Natural killer cell (primary cell): ENCODE measurements around the gene C4orf50. TPM values are rescaled to one million over a fixed set of nuclear protein-coding genes. Genes with fewer than 3 reads are reported as not detected.

ENCODE experiments used
- ATAC-seq, 3 donors: fragments of 150-1000 bp in 2 of 3; fragments of 200-7000 bp in 1 of 3; cut with Tn5 transposase; 1 replicate in 1 of 3; 2 replicates in 2 of 3; pipeline ENCODE4 v1.10.0; 2021; ENCODE audit warnings: mild to moderate bottlenecking in 2 of 3, moderate library complexity in 2 of 3
- DNase-seq, 2 donors: peaks; one replicate each; pipeline versions ENCODE4 v3.0.0 to v3.0.0-alpha.2; 2013 to 2021; ENCODE audit warnings: mixed read lengths in 1 of 2
- H3K27ac ChIP-seq: one replicate; pipeline ENCODE4 v1.5.1; 2013; ENCODE audit warnings: mild to moderate bottlenecking, low read length
- H3K27me3 ChIP-seq: one replicate; pipeline ENCODE4 v1.6.1; 2013; ENCODE audit warnings: low read length; ENCODE audit not compliant: control insufficient read depth, insufficient read depth
- H3K36me3 ChIP-seq: one replicate; pipeline ENCODE4 v1.6.1; 2013; ENCODE audit warnings: low read length; ENCODE audit not compliant: control insufficient read depth, insufficient read depth
- H3K4me1 ChIP-seq: one replicate; pipeline ENCODE4 v1.6.1; 2013; ENCODE audit warnings: low read length; ENCODE audit not compliant: control insufficient read depth, insufficient read depth
- H3K4me3 ChIP-seq: one replicate; pipeline ENCODE4 v1.5.1; 2013; ENCODE audit warnings: low read length
- H3K9me3 ChIP-seq: one replicate; pipeline ENCODE4 v1.6.1; 2013; ENCODE audit warnings: low read length; ENCODE audit not compliant: control insufficient read depth, insufficient read depth
- H3K27ac Mint-ChIP-seq, 2 donors: one replicate each; pipeline ENCODE4 v1.8.0; 2022; ENCODE audit warnings: mild to moderate bottlenecking in 2 of 2, mixed read lengths in 2 of 2, moderate library complexity in 1 of 2
- H3K27me3 Mint-ChIP-seq, 2 donors: one replicate each; pipeline ENCODE4 v1.8.0; 2022; ENCODE audit warnings: low read depth in 2 of 2, mixed read lengths in 2 of 2
- H3K36me3 Mint-ChIP-seq: one replicate; pipeline ENCODE4 v1.8.0; 2022; ENCODE audit warnings: mixed read lengths
- H3K4me1 Mint-ChIP-seq, 2 donors: one replicate each; pipeline ENCODE4 v1.8.0; 2022; ENCODE audit warnings: mixed read lengths in 2 of 2
- H3K4me3 Mint-ChIP-seq: one replicate; pipeline ENCODE4 v1.8.0; 2022; ENCODE audit warnings: mild to moderate bottlenecking, moderate library complexity, mixed read lengths
- H3K9me3 Mint-ChIP-seq, 2 donors: one replicate each; pipeline ENCODE4 v1.8.0; 2022; ENCODE audit warnings: mixed read lengths in 2 of 2
- CTCF ChIP-seq: fragments of 200-600 bp; IDR thresholded peaks from one replicate; pipeline ENCODE4 v1.8.0; 2022; ENCODE audit warnings: antibody characterized with exemption
- WGBS: methylation state at CpG from one replicate; pipeline ENCODE4 v1.1.7; 2013; ENCODE audit warnings: missing lambda C conversion rate; ENCODE audit not compliant: insufficient coverage; 5-methylcytosine and 5-hydroxymethylcytosine counted together
- intact Hi-C: fragments of 100-400 bp; cut with micrococcal nuclease; formaldehyde crosslinking; loops from one replicate; pipeline ENCODE4 v1.14.2; 2022
- total RNA-seq, 4 donors: library from RNA; stranded (reverse); fragments of 120-200 nt in 1 of 4; gene quantifications; one replicate each; pipeline versions ENCODE4 v1.2.3 to v1.2.4, GENCODE V29; 2013 to 2022

Gene C4orf50
- total RNA-seq, 3 donors from 2014 or later (not counting 1 experiment from before 2014, with no cell fraction given): 0.63 to 2.7 (median 1.8) TPM

GRCh38 chr4:5891563-5892322 lies 126.5 kb downstream of the C4orf50 start:
- Histone ChIP-seq H3K9me3 (no peaks in the 10 kb centered on the region), H3K27me3 (peaks cover 37% of the 10 kb centered on the region), H3K27ac (no peak overlapping the region), H3K4me3 (no peak overlapping the region), H3K36me3 (no peaks in the 10 kb centered on the region), H3K4me1 (peaks cover 6% of the 10 kb centered on the region)
- Mint-ChIP-seq H3K4me1 (peaks cover 0 to 13% of the 10 kb centered on the region in 2 donors), H3K36me3 (no peaks in the 10 kb centered on the region), H3K4me3 (no peak overlapping the region), H3K9me3 (no peaks in the 10 kb centered on the region), H3K27ac (no peak overlapping the region), H3K27me3 (peaks cover 56 to 57% of the 10 kb centered on the region in 2 donors)
- WGBS: 20% methylated on average over 31 of the region's 34 CpGs
- DNase-seq (no peak), ATAC-seq (no peak)
- no peak for TF ChIP-seq CTCF
- intact Hi-C loops: no loop called here

GRCh38 chr4:5890063-5890727 lies 128.0 kb downstream of the C4orf50 start:
- H3K27me3 Mint-ChIP-seq: peaks cover 56 to 64% of the 10 kb centered on the region in 2 donors
- no peak for ATAC-seq

GRCh38 chr4:5889002-5889696 lies 129.1 kb downstream of the C4orf50 start:
- peaks cover 6% of the 10 kb centered on the region for H3K4me1 ChIP-seq
- Mint-ChIP-seq H3K27ac (no peak overlapping the region), H3K4me3 (no peak overlapping the region), H3K27me3 (peaks cover 60 to 62% of the 10 kb centered on the region in 2 donors), H3K36me3 (no peaks in the 10 kb centered on the region), H3K9me3 (no peaks in the 10 kb centered on the region), H3K4me1 (peaks cover 0 to 17% of the 10 kb centered on the region in 2 donors)
- 28% methylated on average over 8 of the region's 8 CpGs for WGBS
- H3K36me3 ChIP-seq: no peaks in the 10 kb centered on the region
- peaks cover 35% of the 10 kb centered on the region for H3K27me3 ChIP-seq
- no peak overlapping the region for H3K27ac ChIP-seq
- no peak for TF ChIP-seq CTCF
- no peak for DNase-seq
- no peaks in the 10 kb centered on the region for H3K9me3 ChIP-seq
- ATAC-seq: no peak
- H3K4me3 ChIP-seq: no peak overlapping the region
- intact Hi-C loops: no loop called here

More at GRCh38 chr4:5890063-5890727, 128.0 kb downstream of the C4orf50 start:
- H3K4me3 ChIP-seq: no peak overlapping the region
- peaks cover 0 to 17% of the 10 kb centered on the region in 2 donors for H3K4me1 Mint-ChIP-seq
- no peak for TF ChIP-seq CTCF
- 2% methylated on average over 41 of the region's 41 CpGs for WGBS
- DNase-seq: no peak
- H3K27ac ChIP-seq: no peak overlapping the region
- H3K36me3 ChIP-seq: no peaks in the 10 kb centered on the region
- H3K9me3 Mint-ChIP-seq: no peaks in the 10 kb centered on the region
- H3K4me3 Mint-ChIP-seq: no peak overlapping the region
- H3K27ac Mint-ChIP-seq: no peak overlapping the region
- no peaks in the 10 kb centered on the region for H3K36me3 Mint-ChIP-seq
- peaks cover 37% of the 10 kb centered on the region for H3K27me3 ChIP-seq
- peaks cover 6% of the 10 kb centered on the region for H3K4me1 ChIP-seq
- no peaks in the 10 kb centered on the region for H3K9me3 ChIP-seq
- intact Hi-C loops: no loop called here
